ENCODE measurements around the gene TMEM63B.
"Not testable (repeated sequence)": the region's sequence is repeated elsewhere in the genome, so short reads cannot be mapped to it uniquely, and the experiment has no call there.

TMEM63B gene

DNA sequence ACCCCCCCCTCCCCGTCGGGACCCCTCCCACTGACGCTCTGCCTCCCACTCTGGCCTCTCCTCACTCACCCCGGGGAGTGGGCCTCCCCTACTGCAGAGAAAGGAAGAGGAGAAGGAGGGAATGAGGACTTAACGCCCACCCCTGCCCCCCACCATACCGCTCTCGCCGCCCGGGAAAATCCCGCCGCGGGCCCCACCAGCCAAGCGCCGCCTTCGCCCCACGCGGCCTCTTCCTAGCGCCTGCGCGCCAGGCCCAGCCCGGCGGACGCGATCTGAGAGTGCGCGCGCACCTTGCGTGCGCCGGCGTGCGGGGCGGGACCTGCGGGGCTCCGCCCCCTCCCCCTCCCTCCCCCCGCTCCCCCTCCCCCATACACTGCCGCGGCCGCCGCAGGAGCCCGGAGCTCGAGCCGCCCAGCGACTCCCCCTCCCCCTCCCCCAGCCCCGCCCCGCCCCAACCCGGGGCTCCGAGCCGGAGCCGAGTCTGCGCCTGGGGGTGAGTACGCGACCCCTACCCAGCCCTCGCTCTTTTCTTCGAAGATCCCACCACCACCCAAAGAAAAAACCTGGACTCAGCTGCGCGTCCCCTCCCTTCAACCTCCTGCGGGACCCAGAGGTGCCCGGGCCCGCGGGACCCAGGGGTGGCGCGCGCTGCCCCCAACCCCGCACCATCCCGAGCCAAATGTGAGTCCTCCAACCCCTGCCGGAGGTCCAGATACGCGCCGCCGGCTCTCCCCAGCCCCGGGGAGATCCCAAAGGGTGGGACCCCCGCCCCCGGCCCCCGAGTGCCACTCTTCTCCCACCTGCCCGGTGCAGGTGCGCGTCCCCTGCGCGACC is at the start of gene TMEM63B, which contains the start of gene MRPL14:
Gene TMEM63B, plus strand, starts transcription at position 369 of the 834 bp plus-strand sequence. CDS start 7,031 bp downstream, outside the sequence.
Gene MRPL14, minus strand, starts transcription at position 267 of the 834 bp plus-strand sequence. CDS start 10,841 bp downstream, outside the sequence.
- peak; percentile 91 for DNase-seq

DNA sequence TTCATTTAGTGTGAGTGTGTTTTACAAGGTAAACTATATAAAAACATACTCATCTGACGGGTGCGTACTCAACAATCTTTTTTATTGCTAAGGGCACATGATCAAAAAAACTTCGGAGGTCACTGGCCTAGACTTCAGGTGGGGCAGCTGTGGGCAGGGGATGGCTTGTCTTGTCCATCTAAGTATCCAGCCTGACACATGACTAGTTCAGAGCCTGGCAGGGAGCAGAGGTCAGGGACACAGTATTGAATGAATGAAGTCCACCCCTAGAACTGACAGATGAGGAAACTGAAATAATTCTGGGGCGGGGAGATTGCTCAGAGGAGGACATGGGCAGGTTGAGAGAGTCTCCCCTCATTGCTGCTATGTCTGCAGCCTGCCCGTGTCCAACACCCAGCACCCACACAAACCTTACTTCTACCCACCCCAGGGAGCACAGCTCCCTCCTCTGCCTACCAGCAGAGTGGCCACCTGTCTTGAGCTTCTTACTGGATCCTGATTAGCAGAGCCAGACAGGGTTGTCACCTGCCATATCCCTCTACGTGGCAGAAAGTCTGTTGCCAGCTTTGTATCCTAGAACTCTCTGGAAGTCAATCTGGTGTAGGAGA is 49.0 kb upstream of the TMEM63B start:
- no peak for DNase-seq

DNA sequence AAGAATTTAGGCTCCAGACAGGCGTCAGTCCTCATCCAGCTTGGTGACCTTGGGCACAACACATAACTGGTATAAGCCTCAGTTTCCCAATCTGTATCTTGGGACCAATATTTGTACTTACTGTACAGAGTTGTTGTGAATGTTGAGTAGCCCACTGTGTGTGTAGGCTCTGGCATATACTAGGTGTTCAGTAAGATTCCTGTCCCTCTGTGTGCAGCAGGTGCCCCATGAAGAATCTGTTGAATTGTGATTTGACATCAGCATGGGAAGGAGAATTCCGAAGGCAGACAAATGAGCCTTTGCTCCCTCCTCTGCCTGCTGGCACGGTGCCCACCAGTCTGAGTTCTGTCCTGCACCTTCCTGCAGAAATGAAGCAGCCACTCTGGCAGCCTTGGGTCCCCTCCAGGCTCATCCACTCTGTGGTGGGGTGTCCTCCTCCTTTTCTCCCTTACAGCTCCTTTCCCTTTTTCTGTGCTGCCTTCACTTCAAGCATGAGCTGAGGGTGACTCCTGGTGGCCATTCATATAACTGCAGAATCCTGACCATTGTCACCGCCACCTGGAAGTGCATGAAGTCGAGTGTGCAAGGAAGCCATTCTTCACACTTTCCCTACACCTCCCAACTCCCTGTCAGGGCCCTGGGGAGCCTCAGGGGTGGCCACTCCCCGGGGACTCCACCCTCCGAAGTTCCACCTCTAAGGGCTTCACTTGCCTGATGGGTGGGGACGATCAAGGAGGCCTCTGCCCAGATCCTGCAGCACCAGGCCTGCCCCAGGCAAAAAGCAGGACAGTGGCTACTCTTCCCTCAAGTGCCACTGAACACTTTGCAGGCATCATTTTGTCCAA is 48.3 kb upstream of the TMEM63B start:
- peak; percentile 78 for DNase-seq

DNA sequence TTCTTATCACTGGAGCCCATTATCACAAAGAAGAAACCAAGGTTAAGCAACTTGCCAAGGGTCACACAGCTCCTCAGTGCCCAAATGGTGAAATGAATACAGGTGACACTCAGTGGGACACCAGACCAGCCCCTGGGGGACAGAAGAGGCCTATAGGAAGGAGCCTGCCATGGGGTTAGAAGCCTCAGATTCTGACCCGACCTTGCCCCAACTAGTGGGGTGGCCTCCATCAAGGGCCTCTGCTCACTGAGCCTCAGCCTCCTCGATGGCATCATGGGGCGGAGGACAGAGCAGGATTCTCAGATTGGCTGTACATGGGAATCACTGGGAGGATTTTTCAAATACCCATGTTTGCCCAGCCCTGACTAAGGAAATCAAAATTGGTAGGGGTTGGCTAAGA is 47.7 kb upstream of the TMEM63B start:
- DNase-seq: no peak

DNA sequence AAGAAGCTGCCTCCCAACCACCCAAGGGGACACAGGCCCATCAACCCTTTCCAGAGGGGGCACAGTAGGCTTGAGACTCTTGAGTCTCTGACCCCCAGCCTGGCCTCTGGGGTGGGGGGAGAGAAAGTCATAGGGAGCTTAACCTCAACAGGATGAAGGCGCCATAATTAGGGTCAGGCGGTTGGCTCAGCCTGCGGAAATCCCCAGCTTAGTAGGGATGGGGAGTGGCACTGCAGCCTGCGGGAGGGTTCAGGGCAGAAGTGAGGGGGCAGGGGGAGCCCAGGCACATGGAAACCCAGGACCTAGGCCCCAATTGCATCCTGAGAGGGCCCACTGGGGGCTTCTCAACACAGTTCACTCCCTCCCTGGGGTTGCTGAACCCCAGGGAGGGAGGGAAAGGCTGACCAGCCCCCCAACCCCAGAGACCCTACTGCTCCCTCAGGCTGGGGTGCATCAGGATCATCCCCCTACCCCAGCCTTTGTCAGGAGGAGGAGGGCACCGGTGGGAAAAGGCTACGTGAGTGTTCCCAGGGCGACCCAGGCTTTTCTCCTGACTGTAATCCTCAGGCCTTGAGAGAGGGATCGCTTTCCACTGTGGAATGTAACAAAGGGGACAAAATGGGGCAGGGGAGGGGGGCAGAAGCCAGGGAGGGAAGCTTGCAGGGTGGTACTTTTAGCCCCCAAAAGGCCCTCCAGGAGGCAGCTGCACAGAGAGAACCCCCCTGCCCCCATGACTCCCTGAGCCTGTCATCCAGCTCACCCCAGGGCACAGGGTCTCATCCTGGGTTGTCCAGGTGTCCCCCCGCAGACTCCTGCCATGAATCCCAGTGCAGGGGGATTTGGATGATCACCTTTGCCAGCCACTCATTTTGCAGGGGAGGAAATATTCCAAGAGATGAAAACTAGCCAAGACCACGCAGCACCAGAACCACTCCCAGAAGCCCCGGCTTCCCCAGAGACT is 46.5 kb upstream of the TMEM63B start:
- peak; percentile 20 for DNase-seq

DNA sequence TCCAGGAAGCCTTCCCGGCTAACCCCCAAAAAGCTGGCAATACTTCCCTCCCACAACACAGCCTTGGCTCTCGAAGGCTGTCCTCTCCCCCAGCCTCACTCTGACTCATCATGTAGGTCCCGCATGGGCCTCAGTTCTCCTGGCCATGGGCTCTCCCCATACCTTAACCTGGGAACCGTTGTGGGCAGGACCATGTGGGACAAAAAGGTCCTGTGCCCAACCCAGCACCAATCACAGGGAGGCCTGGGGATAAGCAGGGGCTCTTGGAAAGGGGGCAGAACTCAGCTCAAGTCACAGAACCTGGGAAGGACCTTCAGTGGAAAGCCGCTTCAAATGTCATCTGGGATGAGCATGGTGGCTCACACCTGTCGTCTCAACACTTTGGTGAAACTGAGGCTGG is 45.6 kb upstream of the TMEM63B start:
- DNase-seq: no peak

DNA sequence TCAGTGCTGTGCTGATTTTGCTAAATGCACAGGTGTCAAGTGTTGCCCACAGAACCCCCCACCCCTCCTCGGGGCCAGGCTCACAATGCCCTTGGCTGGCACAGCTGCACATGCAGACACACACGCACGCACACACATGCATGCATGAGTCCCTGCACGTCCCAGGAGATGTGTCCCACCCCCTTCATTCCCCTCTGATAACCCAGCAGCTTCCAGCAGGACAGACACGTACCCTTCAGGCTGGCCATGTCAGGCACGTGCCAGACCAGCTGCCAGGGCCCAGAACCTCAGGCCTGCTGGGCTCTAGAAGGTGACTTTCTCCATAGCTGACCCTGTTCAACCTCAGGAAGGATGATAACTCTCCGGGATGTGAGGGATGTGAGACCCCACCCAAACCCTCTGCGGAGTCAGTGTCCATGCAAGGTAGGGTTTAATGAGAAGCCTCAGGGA is 44.5 kb upstream of the TMEM63B start:
- no peak for DNase-seq

DNA sequence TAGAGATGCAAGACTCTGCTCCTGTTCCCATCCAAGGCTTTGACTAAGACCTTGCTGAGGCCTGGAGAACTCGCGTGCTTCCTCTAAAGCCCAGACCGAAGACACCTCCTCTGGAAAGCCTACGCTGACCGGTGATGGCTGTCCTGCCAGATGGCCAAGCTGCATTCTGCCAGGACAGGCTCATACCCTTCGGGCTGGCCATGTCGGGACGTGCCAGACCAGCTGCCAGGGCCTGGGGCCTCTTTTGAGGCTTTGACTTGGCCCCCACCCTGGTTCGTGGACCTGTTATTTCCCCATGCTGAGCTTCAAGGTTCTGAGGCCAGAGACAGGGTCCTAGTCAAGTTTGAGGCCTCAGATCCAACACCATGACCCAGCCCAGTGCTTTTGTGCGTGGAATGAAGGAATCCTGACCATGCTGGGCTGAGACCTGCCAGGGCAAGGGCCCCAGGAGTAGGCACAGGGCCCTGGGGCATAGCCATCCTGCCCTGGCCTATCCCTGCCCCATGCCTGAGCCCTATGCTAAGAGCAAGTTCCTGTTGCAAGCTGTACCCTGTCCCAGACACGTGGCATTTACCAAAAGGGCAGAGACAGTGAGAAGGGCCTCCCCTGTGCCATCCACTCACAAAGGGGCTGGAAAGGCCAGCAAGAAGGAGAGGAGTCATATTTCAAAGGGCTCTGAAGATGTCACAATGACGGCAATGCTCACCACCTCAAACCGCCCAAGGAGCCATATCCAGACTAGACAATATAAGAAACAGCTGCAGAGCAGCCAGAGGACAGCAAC is 42.9 kb upstream of the TMEM63B start:
- DNase-seq: no peak

DNA sequence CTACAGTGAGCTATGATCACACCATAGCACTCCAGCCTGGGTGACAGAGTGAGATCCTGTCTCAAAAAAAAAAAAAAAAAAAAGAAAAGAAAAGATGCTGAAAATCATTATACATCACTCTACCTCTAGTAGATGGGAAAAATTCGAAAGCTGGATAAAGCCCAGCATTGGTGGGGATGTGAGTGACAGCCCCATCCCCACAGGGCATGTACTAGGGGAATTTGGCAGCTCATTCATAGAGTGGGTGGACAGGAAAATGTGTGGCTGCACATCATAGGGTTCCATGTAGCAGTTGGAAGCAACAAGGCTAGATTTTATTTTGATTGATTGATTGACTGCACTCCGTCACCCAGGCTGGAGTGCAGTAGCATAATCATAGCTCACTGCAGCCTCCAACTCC is 42.1 kb upstream of the TMEM63B start:
- DNase-seq: no peak

DNA sequence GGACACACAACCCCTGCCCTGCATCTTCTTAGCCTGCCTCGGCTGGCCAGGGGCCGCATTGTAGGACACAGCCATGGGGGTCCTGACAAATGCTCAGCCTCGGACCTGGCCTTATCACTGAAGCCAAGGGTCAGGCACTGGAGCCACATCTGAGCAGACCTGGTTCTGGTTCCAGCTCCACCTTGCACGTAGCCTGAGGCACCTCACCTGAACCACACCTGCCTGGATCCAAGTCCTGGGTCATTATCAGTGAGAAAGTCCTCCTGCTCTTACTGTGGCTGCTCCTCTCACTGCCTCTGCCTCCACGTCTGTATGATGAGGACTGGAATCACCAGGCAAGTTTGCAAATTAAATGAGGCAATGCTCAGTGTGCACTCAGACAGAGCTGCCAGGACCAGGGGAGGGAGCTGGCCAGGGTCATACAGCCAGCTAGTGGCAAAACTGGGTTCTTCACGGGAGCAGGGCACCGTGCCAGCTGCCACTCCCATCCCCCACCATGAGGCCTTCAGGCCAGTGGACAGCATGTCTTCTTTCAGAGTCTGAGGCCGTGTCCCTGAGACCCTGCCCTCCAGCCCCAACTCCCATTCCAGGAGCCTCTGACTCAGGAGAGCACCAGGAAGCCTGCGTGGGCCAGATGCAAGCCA is 40.3 kb upstream of the TMEM63B start:
- no peak for DNase-seq

DNA sequence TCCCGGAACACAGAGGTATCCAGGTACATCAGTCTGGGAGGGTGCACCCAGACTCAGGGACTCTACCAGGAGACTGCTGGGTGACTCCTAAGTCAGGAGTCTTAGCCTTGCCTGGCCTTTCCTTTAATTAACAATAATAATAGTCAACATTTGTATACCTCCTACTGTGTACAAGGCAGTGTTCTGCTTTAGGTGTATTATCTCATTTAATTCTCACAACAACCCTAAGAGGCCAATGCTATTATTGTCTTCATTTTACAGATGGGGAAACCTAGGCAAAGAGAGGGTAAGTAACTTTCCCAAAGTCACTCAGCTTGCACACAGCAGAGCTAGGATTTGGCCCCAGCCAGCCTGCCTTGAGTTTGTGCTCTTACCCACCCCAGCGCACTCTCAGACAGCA is 39.7 kb upstream of the TMEM63B start:
- no peak for DNase-seq

DNA sequence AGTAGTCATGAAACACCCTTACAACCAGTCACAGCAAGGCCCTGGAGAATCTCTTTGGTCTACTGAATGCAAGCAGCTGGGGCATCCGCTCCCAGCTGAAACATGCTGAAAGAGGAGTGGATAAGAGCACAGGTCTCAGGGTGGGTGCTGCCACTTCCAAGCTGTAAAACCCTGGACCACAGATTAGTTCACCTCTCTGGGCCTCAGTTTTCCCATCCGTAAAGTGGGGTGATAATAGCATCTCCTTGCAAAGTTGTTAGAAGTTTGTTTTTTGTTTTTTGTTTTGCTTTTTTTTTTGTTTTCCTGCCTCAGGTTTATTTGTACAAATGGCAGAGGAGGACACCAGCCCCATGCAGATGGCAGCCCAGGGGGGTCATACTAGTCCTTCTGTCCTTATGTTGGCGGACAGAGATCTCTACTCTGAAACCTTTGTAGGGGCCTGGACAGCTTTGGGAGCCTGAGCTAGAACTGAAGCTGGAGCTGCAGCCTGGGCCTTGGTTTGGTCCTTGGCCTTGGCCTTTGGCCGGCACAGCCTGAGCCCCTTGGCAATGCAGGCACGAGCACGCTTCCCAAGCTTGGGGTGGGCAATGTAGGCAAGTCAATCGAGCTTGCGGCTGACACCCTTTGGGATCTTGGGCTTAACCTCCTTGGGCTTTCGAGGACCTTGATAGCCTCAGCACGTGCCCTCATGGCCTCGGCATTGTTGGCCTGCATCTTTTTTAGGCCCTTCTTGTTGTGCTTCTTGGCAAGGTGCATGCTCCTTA is 38.3 kb upstream of the TMEM63B start:
- DNase-seq: no peak

DNA sequence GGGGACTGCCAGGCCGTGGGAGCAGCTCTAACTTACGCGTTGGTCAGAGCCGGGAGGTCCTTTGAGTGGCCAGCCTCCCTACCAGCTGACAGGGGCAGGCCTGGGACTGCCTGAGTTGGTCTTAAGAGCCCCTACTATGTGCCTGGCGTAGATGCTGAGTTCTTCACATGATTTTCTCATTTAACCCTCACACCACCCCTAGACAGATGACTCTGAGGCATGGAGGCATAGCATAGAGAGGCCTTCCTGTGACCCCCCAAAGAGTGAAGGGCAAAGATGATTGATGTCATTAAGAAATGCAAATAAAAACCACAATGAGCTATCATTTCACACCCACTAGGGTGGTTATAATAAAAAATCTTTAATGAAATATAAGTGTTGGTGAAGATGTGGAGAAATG is 36.9 kb upstream of the TMEM63B start:
- DNase-seq: no peak

DNA sequence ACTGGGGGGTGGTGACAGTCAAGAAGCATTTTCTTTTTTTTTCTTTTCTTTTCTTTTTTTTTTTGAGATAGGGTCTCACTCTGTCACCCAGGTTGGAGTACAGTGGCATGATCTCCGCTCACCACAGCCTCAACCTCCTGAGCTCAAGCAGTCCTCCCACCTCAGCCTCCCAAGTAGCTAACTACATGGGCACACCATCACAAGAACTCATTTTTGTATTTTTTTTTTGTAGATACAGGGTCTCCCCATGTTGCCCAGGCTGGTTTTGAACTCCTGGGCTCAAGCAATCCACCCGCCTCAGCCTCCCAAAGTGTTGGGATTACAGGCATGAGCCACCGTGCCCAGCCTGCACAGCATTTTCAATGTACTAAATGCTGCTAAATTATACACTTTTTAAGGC is 36.0 kb upstream of the TMEM63B start:
- not testable (repeated sequence) for DNase-seq

DNA sequence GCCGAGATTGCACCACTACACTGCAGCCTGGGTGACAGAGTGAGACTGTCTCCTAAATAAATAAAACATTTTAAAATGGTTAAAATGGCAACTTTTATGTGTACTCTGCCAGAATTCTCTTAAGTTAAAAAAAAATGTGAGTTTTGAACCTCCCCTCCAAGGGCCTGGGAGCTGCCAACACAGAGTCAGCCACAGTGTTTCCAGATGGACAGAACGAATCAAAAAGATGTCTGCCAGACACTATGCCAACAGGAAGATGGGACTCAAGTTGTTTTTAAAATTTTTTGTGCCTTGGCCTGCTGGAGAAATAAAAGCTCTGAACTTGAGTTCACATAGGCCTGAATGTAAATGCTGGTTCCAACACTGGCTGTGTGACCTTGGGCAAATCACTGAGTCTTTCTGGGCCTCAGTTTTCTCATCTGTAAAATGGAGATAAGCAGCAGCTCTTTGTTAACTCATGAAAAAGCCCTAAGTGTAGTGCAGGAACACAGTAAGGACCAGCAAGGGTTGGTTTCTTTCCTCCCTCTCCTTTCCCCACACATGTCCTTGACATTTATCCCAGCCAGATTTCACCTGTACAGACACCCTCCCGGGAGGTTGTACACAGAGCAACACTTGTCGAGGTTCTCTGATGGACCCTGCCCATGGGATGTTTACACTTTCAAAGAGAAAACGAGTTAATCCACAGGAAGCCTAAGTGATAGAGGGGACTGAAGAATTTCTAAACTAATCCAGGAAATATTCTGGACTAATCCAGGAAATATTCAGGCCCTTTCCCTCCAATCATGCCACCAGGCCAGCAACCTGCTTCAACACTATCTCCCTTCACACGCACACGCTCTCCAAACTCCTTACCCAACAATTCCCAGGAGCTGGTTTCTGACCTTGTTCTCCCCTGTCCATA is 35.1 kb upstream of the TMEM63B start:
- DNase-seq: no peak

DNA sequence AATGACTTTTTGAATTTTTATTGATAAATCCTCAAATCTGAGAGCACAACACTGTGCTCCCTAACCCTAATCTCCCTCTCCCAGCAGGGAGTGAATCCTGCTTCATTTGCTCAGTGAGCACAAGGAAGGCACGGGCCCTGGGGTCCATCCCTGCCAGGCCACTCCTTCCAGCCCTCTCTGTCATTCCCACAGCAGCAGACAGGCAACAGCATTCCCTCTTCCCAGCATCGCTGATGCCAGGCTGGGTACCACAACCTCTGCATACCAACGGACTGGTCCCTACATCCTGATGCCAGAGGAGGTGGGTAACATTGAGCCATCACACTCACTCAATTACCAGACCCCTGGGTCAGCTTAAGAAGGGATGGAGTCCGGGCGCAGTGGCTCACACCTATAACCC is 34.3 kb upstream of the TMEM63B start:
- no peak for DNase-seq

DNA sequence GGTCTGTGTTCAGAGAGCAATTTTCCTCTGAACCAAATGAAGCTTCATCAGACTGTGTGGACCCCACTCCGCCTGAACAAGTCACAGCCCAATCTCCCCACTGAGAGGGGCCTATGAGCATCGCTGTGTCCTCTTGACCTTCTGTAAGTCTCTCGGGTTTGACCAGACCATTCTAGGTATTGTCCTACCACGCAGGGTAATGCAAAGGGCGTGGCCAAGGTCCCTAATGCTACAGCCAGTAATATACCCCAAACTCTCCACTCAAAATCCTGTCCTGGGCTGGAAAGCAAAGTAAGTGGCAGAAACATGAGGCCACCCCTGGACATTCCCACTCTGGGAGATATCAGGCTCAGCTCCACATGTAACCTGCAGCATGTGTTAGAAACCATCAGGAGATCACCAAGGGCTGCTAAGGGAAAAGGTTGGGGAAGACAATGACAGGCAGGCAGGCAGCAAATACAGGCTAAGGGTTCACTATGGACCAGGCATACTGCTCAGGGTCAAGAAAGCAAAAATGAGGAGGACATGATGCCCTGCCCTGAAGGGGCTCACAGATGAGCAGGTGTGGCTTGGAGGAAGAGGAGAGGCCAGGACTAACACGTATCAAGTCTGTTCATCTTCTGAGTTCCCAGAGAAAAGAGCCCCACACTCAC is 33.5 kb upstream of the TMEM63B start:
- no peak for DNase-seq

Data from activated CD4-positive, alpha-beta T cell treated with anti-CD3 and anti-CD28 coated beads, Interleukin-2, amount 50 U/mL, for 16 hours (primary cell).